NCI-H1092 (cell line): ENCODE measurements around the gene SSX5.
"Not testable (repeated sequence)": the region's sequence is repeated elsewhere in the genome, so short reads cannot be mapped to it uniquely, and the experiment has no call there.

Experiments used
- DNase-seq: peaks from one replicate; lab custom pipeline; 2025; lab: John Stamatoyannopoulos, UW

Gene SSX5

GRCh38 chrX:48196745-48197201, at the start of gene SSX5:
Gene SSX5 (minus strand): TSS chrX:48196795. CDS start chrX:48195358, 1,437 bp downstream.
- DNase-seq = no peak

GRCh38 chrX:48224196-48224595, 27.6 kb upstream of the SSX5 start:
- DNase-seq = not testable (repeated sequence)

GRCh38 chrX:48214341-48214740, 17.7 kb upstream of the SSX5 start:
- DNase-seq = not testable (repeated sequence)

DNA sequence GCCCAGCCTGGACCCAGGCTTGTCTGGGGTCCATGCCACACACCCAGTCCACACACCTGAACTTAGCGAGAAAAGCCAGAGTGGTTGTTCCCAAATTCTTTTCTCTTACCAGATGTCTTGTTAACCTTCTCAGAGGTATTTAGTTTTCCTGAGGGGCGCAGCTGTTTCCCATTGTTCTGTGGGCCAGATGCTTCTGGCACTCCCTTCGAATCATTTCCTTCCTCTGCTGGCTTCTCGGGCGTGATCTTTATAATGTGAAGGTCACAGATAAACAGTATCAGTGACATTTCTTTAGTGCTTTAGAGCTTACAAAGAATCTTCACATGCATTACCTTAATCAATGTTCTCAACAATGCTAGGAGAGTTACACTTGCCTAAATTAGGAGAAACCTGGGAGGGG, 6.6 kb downstream of the SSX5 start:
- DNase-seq = not testable (repeated sequence)

DNA sequence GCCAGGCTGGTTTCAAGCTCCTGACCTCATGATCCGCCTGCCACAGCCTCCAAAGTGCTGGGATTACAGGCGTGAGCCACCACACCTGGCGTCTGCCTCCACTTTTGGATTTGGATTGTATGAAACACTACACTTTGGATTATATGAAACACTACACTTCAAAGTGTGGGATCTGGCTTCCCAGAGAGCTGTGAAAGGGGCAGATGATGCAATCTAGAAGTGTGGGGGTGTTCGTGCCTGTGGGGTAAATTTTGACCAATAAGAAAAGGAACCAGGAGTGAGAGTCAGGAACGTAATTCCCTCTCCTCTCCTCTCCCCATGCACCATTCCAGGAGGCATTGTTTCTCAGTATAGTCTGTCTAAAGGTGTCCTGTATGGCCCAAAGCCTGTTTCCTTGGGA, 14.7 kb downstream of the SSX5 start:
- not testable (repeated sequence) for DNase-seq

- no peak for DNase-seq
These were observed 15.8 kb downstream of the SSX5 start for GRCh38 chrX:48180811-48181210.

- DNase-seq = no peak
These were observed 16.9 kb downstream of the SSX5 start for GRCh38 chrX:48179691-48180090.

DNA sequence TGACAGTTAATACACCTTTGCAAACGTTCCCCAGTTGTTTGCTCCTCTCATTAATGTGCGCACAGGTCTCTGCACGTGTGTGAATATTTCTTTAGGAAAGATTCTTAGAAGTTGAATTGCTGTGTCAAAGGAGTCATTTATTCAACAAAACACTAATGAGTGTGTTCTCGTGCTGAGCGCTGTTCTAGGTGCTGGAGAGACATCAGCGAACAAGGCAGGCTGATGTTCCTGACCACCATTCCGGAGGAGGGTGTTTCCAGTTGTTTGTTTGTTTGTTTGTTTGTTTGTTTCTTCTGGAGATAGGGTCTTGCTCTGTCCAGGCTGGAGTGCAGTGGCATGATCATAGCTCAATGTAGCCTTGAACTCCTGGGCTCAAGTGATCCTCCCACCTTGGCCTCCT, 30.3 kb downstream of the SSX5 start:
- not testable (repeated sequence) for DNase-seq

- no peak for DNase-seq
These were observed 31.4 kb downstream of the SSX5 start for GRCh38 chrX:48165241-48165640.

- no peak for DNase-seq
These were observed 40.6 kb downstream of the SSX5 start for GRCh38 chrX:48156014-48156413.

DNA sequence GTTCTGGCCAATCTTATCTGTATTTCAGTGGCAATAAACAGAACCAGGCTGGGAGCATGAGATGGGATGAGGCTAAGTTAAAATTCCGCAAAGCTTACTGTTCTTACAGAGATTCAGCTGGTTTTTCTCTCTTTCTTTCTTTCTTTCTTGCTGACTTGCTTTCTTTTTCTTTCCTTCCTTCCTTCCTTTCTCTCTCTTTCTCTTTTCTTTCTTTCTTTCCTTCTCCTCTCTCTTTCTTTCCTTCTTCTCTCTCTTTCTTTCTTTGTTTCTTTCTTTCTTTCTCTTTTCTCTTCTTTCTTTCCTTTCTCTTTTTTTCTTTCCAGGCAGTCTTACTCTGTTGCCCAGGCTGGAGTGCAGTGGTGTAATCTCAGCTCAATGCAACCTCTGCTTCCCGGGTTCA, 41.8 kb downstream of the SSX5 start:
- DNase-seq = no peak

- no peak for DNase-seq
These were observed 42.8 kb downstream of the SSX5 start for GRCh38 chrX:48153769-48154168.

- not testable (repeated sequence) for DNase-seq
These were observed 53.9 kb downstream of the SSX5 start for GRCh38 chrX:48142697-48143096.

- DNase-seq = not testable (repeated sequence)
These were observed 54.6 kb downstream of the SSX5 start for GRCh38 chrX:48141810-48142508.

DNA sequence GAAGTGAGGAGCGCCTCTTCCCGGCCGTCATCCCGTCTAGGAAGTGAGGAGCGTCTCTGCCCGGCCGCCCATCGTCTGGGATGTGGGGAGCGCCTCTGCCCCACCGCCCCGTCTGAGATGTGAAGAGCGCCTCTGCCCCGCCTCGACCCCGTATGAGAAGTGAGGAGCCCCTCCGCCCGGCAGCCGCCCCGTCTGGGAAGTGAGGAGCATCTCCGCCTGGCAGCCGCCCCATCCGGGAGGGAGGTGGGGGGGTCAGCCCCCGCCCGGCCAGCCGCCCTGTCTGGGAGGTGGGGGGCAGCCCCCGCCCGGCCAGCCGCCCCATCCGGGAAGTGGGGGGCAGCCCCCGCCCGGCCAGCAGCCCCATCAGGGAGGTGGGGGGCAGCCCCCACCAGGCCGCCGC, 57.5 kb downstream of the SSX5 start:
- DNase-seq = not testable (repeated sequence)
